ENCODE results near the gene RSPO1. TPM values are rescaled to one million over a fixed set of nuclear protein-coding genes. Genes with fewer than 3 reads are reported as not detected.

The RSPO1 gene
- total and polyA plus RNA-seq, 2 of the 13 experiments (the other 11 are each of a cell fraction or from before 2014, with no cell fraction given): not detected

- TF ChIP-seq SMC3 (IDR thresholded peaks at IDR 0.05; ENCODE audit: low read length) (peak; percentile 84), FOSL2 (CRISPR knock-in tag; IDR thresholded peaks at IDR 0.05) (peak; percentile 19; the same call in 1 of the 2 replicates), RAD21 (CRISPR knock-in tag; IDR thresholded peaks at IDR 0.05) (peak; percentile 82; the same call in 1 of the 2 replicates), STAG1 (CRISPR knock-in tag; IDR thresholded peaks at IDR 0.05) (peak; percentile 86), ZNF530 (CRISPR knock-in tag; IDR thresholded peaks at IDR 0.05; ENCODE audit: low read depth) (no peak), POLR2AphosphoS5 (IDR thresholded peaks at IDR 0.05; ENCODE audit: low read depth, low read length) (no peak), ZNF615 (CRISPR knock-in tag; IDR thresholded peaks at IDR 0.05; ENCODE audit: borderline replicate concordance) (no peak), ARID4A (CRISPR knock-in tag; IDR thresholded peaks at IDR 0.05; ENCODE audit: borderline replicate concordance) (peak; percentile 28; the same call in 1 of the 2 replicates), ZNF784 (CRISPR knock-in tag; IDR thresholded peaks at IDR 0.05; ENCODE audit: borderline replicate concordance) (no peak), ESRRA (CRISPR knock-in tag; IDR thresholded peaks at IDR 0.05; ENCODE audit: low read depth) (no peak), ZC3H13 (CRISPR knock-in tag; IDR thresholded peaks at IDR 0.05) (no peak), CREB1 (IDR thresholded peaks at IDR 0.05) (no peak), CREB1 (CRISPR knock-in tag; IDR thresholded peaks at IDR 0.05) (peak; percentile 41), HOXA5 (CRISPR knock-in tag; IDR thresholded peaks at IDR 0.05) (no peak), ARNT2 (CRISPR knock-in tag; IDR thresholded peaks at IDR 0.05; ENCODE audit: low read depth) (no peak), ZNF83 (CRISPR knock-in tag; IDR thresholded peaks at IDR 0.05; ENCODE audit: borderline replicate concordance) (no peak), ZNF691 (CRISPR knock-in tag; IDR thresholded peaks at IDR 0.05; ENCODE audit: borderline replicate concordance, low read depth) (no peak), THAP11 (CRISPR knock-in tag; IDR thresholded peaks at IDR 0.05) (no peak)
Observed at GRCh38 chr1:37682334-37682987, 47.8 kb upstream of the RSPO1 start (continued).
